HCT116 (cell line): ENCODE measurements around the gene AMY2B. TPM values are rescaled to one million over a fixed set of nuclear protein-coding genes. Genes with fewer than 3 reads are reported as not detected.
"Not testable (repeated sequence)": the region's sequence is repeated elsewhere in the genome, so short reads cannot be mapped to it uniquely, and the experiment has no call there.

ENCODE experiments used
- ATAC-seq: fragments of 200-7000 bp; cut with Tn5 transposase; 2 replicates; pipeline ENCODE4 v1.9.1; 2020; ENCODE audit warnings: mild to moderate bottlenecking, moderate library complexity
- BruUV-seq: library from RNA; stranded (reverse); fragments of 400-500 nt; replicated peaks from 2 replicates; lab custom pipeline; 2021; lab: Mats Ljungman, UMichigan
- CTCF ChIA-PET: fragments of 300-600 bp; sonication (Branson Sonifier 250); formaldehyde crosslinking; loops from one replicate; lab custom pipeline; 2021; ENCODE audit warnings: antibody characterized with exemption; lab: Charles Lee
- POLR2A ChIA-PET: fragments of 300-600, 350-600 bp; sonication (Branson Sonifier 250); formaldehyde crosslinking; loops from one replicate; lab custom pipeline; 2021; ENCODE audit warnings: antibody characterized with exemption; lab: Charles Lee
- RAD21 ChIA-PET, 2 experiments: fragments of 300-600 bp; sonication (Branson Sonifier 250); formaldehyde crosslinking; loops; one replicate each; lab custom pipeline; 2023; ENCODE audit warnings: low total read pairs in 2 of 2; ENCODE audit not compliant: uncharacterized antibody in 2 of 2, unreplicated experiment in 2 of 2, low non-redundant PET in 1 of 2; lab: Charles Lee
- DNase-seq: peaks from one replicate; pipeline ENCODE4 v3.0.0-alpha.2; 2010; ENCODE audit warnings: low read depth, low spot score
- H2AFZ ChIP-seq: fragments of 200-600 bp; shearing (Covaris generic), sonication (generic); 2 replicates; pipeline ENCODE4 v1.6.1; 2017; ENCODE audit warnings: low read depth, mixed run types, mixed read lengths, antibody characterized with exemption, low read length; ENCODE audit not compliant: poor library complexity, severe bottlenecking
- H3K27ac ChIP-seq: 2 replicates; pipeline ENCODE4 v1.5.1; 2012; ENCODE audit warnings: low read depth, low read length
- H3K27me3 ChIP-seq: fragments of 200-600 bp; sonication (generic); 2 replicates; pipeline ENCODE4 v1.6.1; 2016; ENCODE audit warnings: mixed run types, low read length, mixed read lengths; ENCODE audit not compliant: insufficient read depth
- H3K36me3 ChIP-seq, 2 experiments: fragments of 200-500 bp in 1 of 2; fragments of 200-600 bp in 1 of 2; sonication (Bioruptor generic) in 1 of 2; sonication (generic) in 1 of 2; 2 replicates each; pipeline versions ENCODE4 v1.5.1 to v1.6.1; 2014 to 2016; ENCODE audit warnings: low read length in 2 of 2, inconsistent platforms in 1 of 2, mixed read lengths in 1 of 2, mixed run types in 1 of 2; ENCODE audit not compliant: insufficient read depth in 2 of 2, control insufficient read depth in 1 of 2
- H3K4me1 ChIP-seq, 2 experiments: fragments of 200-600 bp in 1 of 2; sonication (generic) in 1 of 2; 2 replicates each; pipeline versions ENCODE4 v1.5.1 to v1.6.1; 2012 to 2017; ENCODE audit warnings: low read length in 2 of 2, inconsistent platforms in 1 of 2, mild to moderate bottlenecking in 1 of 2, mixed read lengths in 1 of 2, mixed run types in 1 of 2, moderate library complexity in 1 of 2; ENCODE audit not compliant: insufficient read depth in 2 of 2, control insufficient read depth in 1 of 2
- H3K4me2 ChIP-seq: fragments of 200-600 bp; sonication (generic); 2 replicates; pipeline ENCODE4 v1.6.1; 2017; ENCODE audit warnings: mixed run types, low read length, mixed read lengths
- H3K4me3 ChIP-seq, 2 experiments: fragments of 200-600 bp in 1 of 2; sonication (generic) in 1 of 2; replicated peaks in 1 of 2; 2 replicates each; pipeline ENCODE4 v1.5.1; 2011 to 2016; ENCODE audit warnings: low read length in 2 of 2, control low read depth in 1 of 2, low read depth in 1 of 2, mild to moderate bottlenecking in 1 of 2, mixed read lengths in 1 of 2, mixed run types in 1 of 2
- H3K79me2 ChIP-seq: fragments of 200-600 bp; sonication (generic); 2 replicates; pipeline ENCODE4 v1.6.1; 2017; ENCODE audit warnings: mild to moderate bottlenecking, mixed run types, low read length, moderate library complexity, mixed read lengths; ENCODE audit not compliant: insufficient read depth
- H3K9ac ChIP-seq: fragments of 200-600 bp; sonication (generic); 2 replicates; pipeline ENCODE4 v1.6.1; 2016; ENCODE audit warnings: low read length, mixed read lengths
- H3K9me2 ChIP-seq: fragments of 200-600 bp; sonication (generic), shearing (Covaris generic); 2 replicates; pipeline ENCODE4 v1.6.1; 2017; ENCODE audit warnings: mixed run types, mild to moderate bottlenecking, moderate library complexity; ENCODE audit not compliant: insufficient read depth
- H3K9me3 ChIP-seq, 2 experiments: fragments of 200-500 bp in 1 of 2; fragments of 200-600 bp in 1 of 2; sonication (Bioruptor generic) in 1 of 2; sonication (generic) in 1 of 2; 2 replicates each; pipeline ENCODE4 v1.6.1; 2014 to 2017; ENCODE audit warnings: low read length in 2 of 2, mixed read lengths in 2 of 2, inconsistent platforms in 1 of 2, low read depth in 1 of 2, mild to moderate bottlenecking in 1 of 2, mixed run types in 1 of 2, moderate library complexity in 1 of 2; ENCODE audit not compliant: control insufficient read depth in 1 of 2, insufficient read depth in 1 of 2
- H4K20me1 ChIP-seq: fragments of 200-600 bp; sonication (generic), shearing (Covaris generic); 2 replicates; pipeline ENCODE4 v1.6.1; 2017; ENCODE audit warnings: mixed run types, mild to moderate bottlenecking, moderate library complexity; ENCODE audit not compliant: insufficient read depth
- CBX3 ChIP-seq: IDR thresholded peaks from 2 replicates; pipeline ENCODE4 v1.6.1; 2012; ENCODE audit warnings: low read depth
- CEBPB ChIP-seq: IDR thresholded peaks from 2 replicates; pipeline ENCODE4 v1.6.1; 2012; ENCODE audit warnings: low read depth
- EGR1 ChIP-seq: IDR thresholded peaks from 2 replicates; pipeline ENCODE4 v1.6.1; 2012; ENCODE audit warnings: low read depth
- ELF1 ChIP-seq: IDR thresholded peaks from 2 replicates; pipeline ENCODE4 v1.6.1; 2012; ENCODE audit warnings: low read depth, borderline replicate concordance
- EZH2 ChIP-seq: fragments of 200-600 bp; sonication (generic); IDR thresholded peaks from 2 replicates; pipeline ENCODE4 v1.6.1; 2017; ENCODE audit warnings: antibody characterized with exemption, mixed run types
- EZH2phosphoT487 ChIP-seq: fragments of 200-600 bp; IDR thresholded peaks from 2 replicates; pipeline ENCODE4 v1.6.1; 2018; ENCODE audit warnings: antibody characterized with exemption, borderline replicate concordance
- JUND ChIP-seq: IDR thresholded peaks from 2 replicates; pipeline ENCODE4 v1.6.1; 2012
- MAX ChIP-seq: IDR thresholded peaks from 2 replicates; pipeline ENCODE4 v1.6.1; 2012
- POLR2A ChIP-seq: IDR thresholded peaks from 2 replicates; pipeline ENCODE4 v1.7.0; 2011; ENCODE audit warnings: borderline replicate concordance; ENCODE audit not compliant: insufficient read depth, insufficient read length; ENCODE audit errors: extremely low read depth
- POLR2AphosphoS5 ChIP-seq: IDR thresholded peaks from 2 replicates; pipeline ENCODE4 v1.6.1; 2011; ENCODE audit warnings: mild to moderate bottlenecking, low read depth, low read length, moderate library complexity
- SIN3A ChIP-seq: IDR thresholded peaks from 2 replicates; pipeline ENCODE4 v1.6.1; 2012; ENCODE audit warnings: low read depth
- SRF ChIP-seq: IDR thresholded peaks from 2 replicates; pipeline ENCODE4 v1.6.1; 2012; ENCODE audit warnings: low read depth
- TCF7L2 ChIP-seq: IDR thresholded peaks from 2 replicates; pipeline ENCODE4 v1.7.0; 2011; ENCODE audit warnings: borderline replicate concordance, inconsistent platforms; ENCODE audit not compliant: insufficient read depth, insufficient read length; ENCODE audit errors: extremely low read depth
- YY1 ChIP-seq: IDR thresholded peaks from 2 replicates; pipeline ENCODE4 v1.6.1; 2011; ENCODE audit warnings: low read length, low read depth, moderate library complexity, mild to moderate bottlenecking; ENCODE audit not compliant: insufficient replicate concordance; ENCODE audit errors: extremely low read depth
- ZBTB33 ChIP-seq: IDR thresholded peaks from 2 replicates; pipeline ENCODE4 v1.6.1; 2011; ENCODE audit warnings: mild to moderate bottlenecking, low read length, moderate library complexity; ENCODE audit not compliant: insufficient replicate concordance; ENCODE audit errors: extremely low read depth
- ZFX ChIP-seq: fragments of 450-650 bp; IDR thresholded peaks from 2 replicates; pipeline ENCODE4 v1.6.1; 2017
- intact Hi-C: fragments of 100-400 bp; cut with micrococcal nuclease; formaldehyde crosslinking; loops from 2 replicates; pipeline ENCODE4 v1.10.0; 2022
- total RNA-seq: library from RNA; stranded (reverse); gene quantifications from one replicate; pipeline ENCODE4 v1.2.1, GENCODE V29; 2021; ENCODE audit not compliant: unreplicated experiment
- TF ChIP-seq, protein P1 (sequence below): IDR thresholded peaks from 2 replicates; pipeline ENCODE4 v1.6.1; 2012

The AMY2B gene
- total RNA-seq, 1 experiment from 2014 or later = 2.6 TPM

DNA sequence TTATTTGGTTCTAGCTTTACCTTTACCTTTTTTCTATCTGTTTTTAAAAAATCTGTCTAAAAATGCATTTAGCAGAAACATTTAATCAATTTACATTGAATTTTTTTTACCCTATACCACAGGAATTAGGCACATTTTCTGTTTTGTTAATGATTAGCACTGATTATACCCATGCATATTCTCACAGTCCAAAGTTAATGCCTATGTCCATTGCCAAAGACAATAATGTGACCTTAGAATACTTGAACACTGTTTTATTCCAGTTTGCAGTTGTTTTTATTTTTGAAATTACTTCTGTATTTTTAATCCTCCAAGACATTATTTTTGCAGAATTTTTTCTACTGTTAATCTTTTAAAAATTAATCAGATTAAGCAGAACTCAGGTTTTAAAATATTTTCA is 11.0 kb upstream of the AMY2B start:
- H3K27me3 ChIP-seq = no peaks in the 10 kb centered on the region
- no peaks in the 10 kb centered on the region for H3K9me3 ChIP-seq
- H3K9me2 ChIP-seq = no peaks in the 10 kb centered on the region
- ATAC-seq (no peak), DNase-seq (no peak)
- RAD21 ChIA-PET = no interaction called here
- POLR2A ChIA-PET = no interaction called here
- no peak overlapping the region for H3K27ac ChIP-seq
- CTCF ChIA-PET = no interaction called here
- H4K20me1 ChIP-seq = no peaks in the 10 kb centered on the region
- H3K9ac ChIP-seq = no peak overlapping the region
- no peak overlapping the region for H3K4me2 ChIP-seq
- TF ChIP-seq EGR1 (no peak), JUND (no peak), EZH2 (no peak), YY1 (no peak), SIN3A (no peak), MAX (no peak), EZH2phosphoT487 (no peak), SRF (no peak), CBX3 (no peak), ZBTB33 (no peak), POLR2AphosphoS5 (no peak), ZFX (no peak), ELF1 (no peak), POLR2A (no peak), CEBPB (no peak), TCF7L2 (no peak)
- TF ChIP-seq, protein P1, sequence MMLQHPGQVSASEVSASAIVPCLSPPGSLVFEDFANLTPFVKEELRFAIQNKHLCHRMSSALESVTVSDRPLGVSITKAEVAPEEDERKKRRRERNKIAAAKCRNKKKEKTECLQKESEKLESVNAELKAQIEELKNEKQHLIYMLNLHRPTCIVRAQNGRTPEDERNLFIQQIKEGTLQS = no peak
- no peaks in the 10 kb centered on the region for H3K4me1 ChIP-seq
- H2AFZ ChIP-seq = no peak overlapping the region
- no peaks in the 10 kb centered on the region for H3K36me3 ChIP-seq
- intact Hi-C loops = no loop called here
- BruUV-seq = no TSS peak
- no peaks in the 10 kb centered on the region for H3K79me2 ChIP-seq
- H3K4me3 ChIP-seq = no peak overlapping the region

DNA sequence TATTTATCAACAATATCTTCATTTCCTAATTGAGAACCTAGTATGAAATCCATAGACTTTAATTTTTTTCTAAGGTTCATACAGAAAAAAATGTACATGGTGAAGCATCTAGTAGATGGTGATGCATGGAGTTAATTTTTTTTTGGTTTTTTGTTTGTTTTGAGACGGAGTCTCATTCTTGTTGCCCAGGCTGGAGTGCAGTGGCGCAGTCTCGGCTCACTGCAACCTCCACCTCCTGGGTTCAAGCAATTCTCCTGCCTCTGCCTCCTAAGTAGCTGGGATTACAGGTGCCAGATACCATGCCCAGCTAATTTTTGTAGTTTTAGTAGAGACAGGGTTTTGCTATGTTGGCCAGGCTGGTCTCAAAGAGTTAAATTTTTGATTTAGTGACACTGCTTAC is 10.3 kb upstream of the AMY2B start:
- POLR2A ChIA-PET, H2AFZ ChIP-seq, H3K4me3 ChIP-seq, H3K36me3 ChIP-seq, H3K9me3 ChIP-seq, ATAC-seq, H3K4me2 ChIP-seq, RAD21 ChIA-PET, H3K9me2 ChIP-seq, intact Hi-C loops, H3K79me2 ChIP-seq, H3K9ac ChIP-seq, CTCF ChIA-PET, H3K27ac ChIP-seq, H3K4me1 ChIP-seq, H3K27me3 ChIP-seq, DNase-seq, BruUV-seq, H4K20me1 ChIP-seq: not testable (repeated sequence)
